Cardiac septum (tissue), 1 donor: Measurements from ENCODE around the gene DCANP1. TPM values are rescaled to one million over a fixed set of nuclear protein-coding genes. Genes with fewer than 3 reads are reported as not detected.
"Not testable (repeated sequence)": the region's sequence is repeated elsewhere in the genome, so short reads cannot be mapped to it uniquely, and the experiment has no call there.

Experiments used
- DNase-seq: peaks from one replicate; pipeline ENCODE4 v3.0.0-alpha.2; 2020; ENCODE audit warnings: low spot score
- intact Hi-C: fragments of 100-400 bp; cut with DNase I; formaldehyde crosslinking; loops from one replicate; pipeline ENCODE4 v1.14.0; 2022
- long read RNA-seq: library from polyadenylated mRNA; unstranded; transcript quantifications from one replicate; pipeline ENCODE4 v2.0.0, GENCODE V29; 2021
- total RNA-seq: library from RNA; stranded (reverse); fragmentation: NEBNext Ultra II Directional; extraction: Animal tissue kit (Norgen Biotek cat#: 25700); gene quantifications from one replicate; pipeline ENCODE4 v1.2.1, GENCODE V29; 2021
- donor health status: DM: no; HTN: no; CAD: no.

Gene DCANP1
- not detected for total RNA-seq
- long read RNA-seq, result 0 reads

GRCh38 chr5:135447298-135447929 is at the start of gene DCANP1:
TSS of gene DCANP1 (minus strand) at chr5:135447348. CDS start at chr5:135447108, 240 bp downstream.
- DNase-seq, result no peak
- intact Hi-C loops, result no loop called here

- intact Hi-C loops, DNase-seq: not testable (repeated sequence)
These were observed 48.4 kb upstream of the DCANP1 start for GRCh38 chr5:135495531-135495930.

- no peak for DNase-seq
- intact Hi-C loops, result no loop called here
These were observed 47.0 kb upstream of the DCANP1 start for GRCh38 chr5:135494196-135494595.

- intact Hi-C loops, result no loop called here
- no peak for DNase-seq
These were observed 46.4 kb upstream of the DCANP1 start for GRCh38 chr5:135493406-135494180.

- no peak for DNase-seq
- intact Hi-C loops, result no loop called here
These were observed 45.1 kb upstream of the DCANP1 start for GRCh38 chr5:135492319-135492626.

GRCh38 chr5:135491552-135492318 is 44.6 kb upstream of the DCANP1 start:
- DNase-seq, result no peak
- intact Hi-C loops, result no loop called here

GRCh38 chr5:135491038-135491551 is 43.9 kb upstream of the DCANP1 start:
- intact Hi-C loops, result no loop called here
- DNase-seq, result no peak

GRCh38 chr5:135490245-135491037 is 43.3 kb upstream of the DCANP1 start:
- DNase-seq, result peak; percentile 51
- intact Hi-C loops, result no loop called here

GRCh38 chr5:135489466-135490244 is 42.5 kb upstream of the DCANP1 start:
- intact Hi-C loops, result no loop called here
- DNase-seq, result peak; percentile 73

GRCh38 chr5:135488727-135489465 is 41.7 kb upstream of the DCANP1 start:
- intact Hi-C loops, result no loop called here
- peak; percentile 72 for DNase-seq

GRCh38 chr5:135487839-135488514 is 40.8 kb upstream of the DCANP1 start:
- peak; percentile 43 for DNase-seq
- intact Hi-C loops, result no loop called here

- intact Hi-C loops, result no loop called here
- no peak for DNase-seq
These were observed 39.9 kb upstream of the DCANP1 start for GRCh38 chr5:135487037-135487395.

GRCh38 chr5:135486131-135487036 is 39.2 kb upstream of the DCANP1 start:
- peak; percentile 65 for DNase-seq
- intact Hi-C loops, result no loop called here

GRCh38 chr5:135484674-135485086 is 37.5 kb upstream of the DCANP1 start:
- intact Hi-C loops, result no loop called here
- peak; percentile 43 for DNase-seq

- peak; percentile 31 for DNase-seq
- intact Hi-C loops, result no loop called here
These were observed 36.1 kb upstream of the DCANP1 start for GRCh38 chr5:135483254-135483653.

- peak; percentile 39 for DNase-seq
- intact Hi-C loops, result no loop called here
These were observed 35.3 kb upstream of the DCANP1 start for GRCh38 chr5:135482381-135482933.
